ENCODE data around the gene CYBRD1. TPM values are rescaled to one million over a fixed set of nuclear protein-coding genes. Genes with fewer than 3 reads are reported as not detected.

The CYBRD1 gene
- total RNA-seq, 4 donors from 2014 or later: 72.6 to 951 (median 674) TPM

- no peak overlapping the region for H3K4me3 ChIP-seq
- DNase-seq: no peak
- TF ChIP-seq POLR2A (IDR thresholded peaks at IDR 0.05): no peak
- TF ChIP-seq CTCF (IDR thresholded peaks at IDR 0.05): no peak
- H3K27ac ChIP-seq: no peak overlapping the region
- H3K27me3 ChIP-seq: no peaks in the 10 kb centered on the region
- peaks cover 0 to 26% (median 0%) of the 10 kb centered on the region in 3 donors for H3K36me3 ChIP-seq
- no peaks in the 10 kb centered on the region for H3K9me3 ChIP-seq
- no peaks in the 10 kb centered on the region for H3K4me1 ChIP-seq
Observed at GRCh38 chr2:171547256-171547655, 25.0 kb downstream of the CYBRD1 start.

- DNase-seq: no peak
- TF ChIP-seq POLR2A (IDR thresholded peaks at IDR 0.05) (no peak), CTCF (IDR thresholded peaks at IDR 0.05) (no peak)
- H3K4me3 ChIP-seq: no peak overlapping the region
- peaks cover 0 to 24% (median 0%) of the 10 kb centered on the region in 3 donors for H3K36me3 ChIP-seq
- H3K4me1 ChIP-seq: no peaks in the 10 kb centered on the region
- no peak overlapping the region for H3K27ac ChIP-seq
- no peaks in the 10 kb centered on the region for H3K9me3 ChIP-seq
- H3K27me3 ChIP-seq: no peaks in the 10 kb centered on the region
Observed at GRCh38 chr2:171547720-171548119, 25.4 kb downstream of the CYBRD1 start.

- H3K4me3 ChIP-seq: no peak overlapping the region
- H3K4me1 ChIP-seq: no peaks in the 10 kb centered on the region
- H3K9me3 ChIP-seq: no peaks in the 10 kb centered on the region
- no peak for TF ChIP-seq CTCF (IDR thresholded peaks at IDR 0.05)
- no peak for TF ChIP-seq POLR2A (IDR thresholded peaks at IDR 0.05)
- H3K27ac ChIP-seq: no peak overlapping the region
- H3K27me3 ChIP-seq: no peaks in the 10 kb centered on the region
- H3K36me3 ChIP-seq: peaks cover 0 to 29% (median 0%) of the 10 kb centered on the region in 3 donors
- DNase-seq: no peak
Observed at GRCh38 chr2:171550613-171551012, 28.3 kb downstream of the CYBRD1 start.

GRCh38 chr2:171551836-171552235, 29.6 kb downstream of the CYBRD1 start:
- H3K4me1 ChIP-seq: no peaks in the 10 kb centered on the region
- no peak overlapping the region for H3K27ac ChIP-seq
- H3K27me3 ChIP-seq: no peaks in the 10 kb centered on the region
- H3K4me3 ChIP-seq: no peak overlapping the region
- peaks cover 0 to 40% (median 0%) of the 10 kb centered on the region in 3 donors for H3K36me3 ChIP-seq
- DNase-seq: no peak
- H3K9me3 ChIP-seq: no peaks in the 10 kb centered on the region
- TF ChIP-seq CTCF (IDR thresholded peaks at IDR 0.05) (no peak), POLR2A (IDR thresholded peaks at IDR 0.05) (no peak)

- Histone ChIP-seq H3K36me3 (peaks cover 0 to 40% (median 0%) of the 10 kb centered on the region in 3 donors), H3K4me3 (no peak overlapping the region), H3K4me1 (no peaks in the 10 kb centered on the region), H3K27ac (no peak overlapping the region), H3K27me3 (no peaks in the 10 kb centered on the region), H3K9me3 (no peaks in the 10 kb centered on the region)
- no peak for DNase-seq
- TF ChIP-seq CTCF (IDR thresholded peaks at IDR 0.05) (no peak), POLR2A (IDR thresholded peaks at IDR 0.05) (no peak)
Observed at GRCh38 chr2:171553236-171553635, 31.0 kb downstream of the CYBRD1 start.

GRCh38 chr2:171553858-171554257, 31.6 kb downstream of the CYBRD1 start:
- Histone ChIP-seq H3K27me3 (no peaks in the 10 kb centered on the region), H3K4me3 (no peak overlapping the region), H3K27ac (no peak overlapping the region), H3K4me1 (no peaks in the 10 kb centered on the region), H3K36me3 (peaks cover 0 to 40% (median 0%) of the 10 kb centered on the region in 3 donors), H3K9me3 (no peaks in the 10 kb centered on the region)
- TF ChIP-seq POLR2A (IDR thresholded peaks at IDR 0.05) (no peak), CTCF (IDR thresholded peaks at IDR 0.05) (no peak)
- no peak for DNase-seq
